Hematopoietic multipotent progenitor cell treated with erythropoietin and hydrocortisone succinate and interleukin-3 and kit ligand, for 17 days (in vitro differentiated cells): ENCODE data around the gene TMEM174.
A peak's percentile ranks its signal among the peaks of the same experiment; 100 is the strongest.
"Not testable (repeated sequence)": the region's sequence is repeated elsewhere in the genome, so short reads cannot be mapped to it uniquely, and the experiment has no call there.

Experiments used
- DNase-seq: peaks from one replicate; pipeline ENCODE4 v3.0.0-alpha.2; 2015; ENCODE audit warnings: low spot score

TMEM174 gene

GRCh38 chr5:73196201-73196600 lies 23.2 kb downstream of the TMEM174 start:
- DNase-seq: no peak

GRCh38 chr5:73197637-73198257 lies 24.8 kb downstream of the TMEM174 start:
- DNase-seq: no peak

GRCh38 chr5:73198833-73199592 lies 26.0 kb downstream of the TMEM174 start:
- DNase-seq: no peak

GRCh38 chr5:73199671-73200070 lies 26.7 kb downstream of the TMEM174 start:
- DNase-seq: no peak

DNA sequence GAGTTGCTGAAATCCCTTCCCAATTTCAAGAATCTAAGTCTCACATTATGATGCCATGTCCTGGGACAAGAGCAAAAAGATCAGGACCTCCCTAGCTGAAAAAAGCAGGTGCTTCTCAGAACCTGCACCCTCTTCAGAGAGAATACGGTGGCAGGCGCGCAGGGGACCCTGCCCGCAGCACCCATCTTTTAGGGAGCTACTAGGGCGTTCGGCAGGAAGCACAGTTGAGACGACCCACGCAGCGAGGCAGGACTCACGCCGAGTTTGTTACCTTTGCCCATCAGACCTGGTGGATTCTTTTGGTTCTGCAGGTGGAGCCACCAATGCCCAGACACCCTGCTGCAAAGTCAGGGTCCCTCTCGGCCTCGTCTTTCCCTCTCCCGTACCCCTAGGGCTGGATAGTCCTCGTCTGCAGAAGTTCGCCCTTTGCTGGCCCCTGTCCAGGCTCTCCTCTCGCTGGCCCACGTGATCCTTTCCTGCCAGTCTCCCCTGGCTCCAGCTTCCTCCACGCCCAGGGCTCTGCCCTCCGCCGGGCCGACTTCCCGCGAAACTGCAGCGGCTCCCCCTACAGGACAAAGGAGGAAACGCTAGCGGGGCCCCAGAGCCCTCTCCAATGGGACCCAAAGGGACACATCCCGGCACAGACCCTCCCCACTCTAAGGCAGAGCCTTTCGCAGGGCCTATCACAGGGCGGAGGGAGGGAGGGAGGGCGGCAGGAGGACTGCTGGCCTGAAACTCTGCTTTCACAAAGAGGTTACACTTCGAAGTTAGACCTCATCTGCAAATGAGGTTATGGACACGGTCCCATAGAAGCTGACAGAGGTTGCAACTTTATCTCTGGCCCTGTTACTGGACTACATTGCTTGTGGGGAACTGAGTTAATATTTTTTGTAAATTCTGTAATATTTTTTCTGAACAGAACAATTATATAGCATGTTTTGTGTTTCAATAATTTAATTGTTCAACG lies 28.8 kb downstream of the TMEM174 start:
- peak; percentile 72 for DNase-seq

- no peak for DNase-seq
These were observed 31.3 kb downstream of the TMEM174 start for GRCh38 chr5:73204332-73204731.

DNA sequence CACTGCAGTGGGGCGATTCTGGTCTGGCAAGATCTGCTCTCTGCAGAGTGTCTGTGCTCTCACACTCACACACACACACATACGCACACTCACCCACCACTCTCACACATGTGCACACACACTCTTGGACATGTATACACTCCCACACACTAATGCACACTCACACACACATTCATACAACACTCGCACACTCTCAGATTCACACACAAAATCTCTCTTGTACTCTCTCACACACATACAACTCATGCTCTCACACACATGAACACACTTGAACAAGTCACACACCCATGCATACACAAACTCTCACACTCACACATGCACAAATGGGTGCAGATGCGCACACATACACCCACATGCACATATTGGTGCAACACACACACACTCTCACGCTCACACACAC lies 31.7 kb downstream of the TMEM174 start:
- no peak for DNase-seq

GRCh38 chr5:73205305-73205704 lies 32.3 kb downstream of the TMEM174 start:
- peak; percentile 20 for DNase-seq

GRCh38 chr5:73207239-73207638 lies 34.2 kb downstream of the TMEM174 start:
- DNase-seq: not testable (repeated sequence)

DNA sequence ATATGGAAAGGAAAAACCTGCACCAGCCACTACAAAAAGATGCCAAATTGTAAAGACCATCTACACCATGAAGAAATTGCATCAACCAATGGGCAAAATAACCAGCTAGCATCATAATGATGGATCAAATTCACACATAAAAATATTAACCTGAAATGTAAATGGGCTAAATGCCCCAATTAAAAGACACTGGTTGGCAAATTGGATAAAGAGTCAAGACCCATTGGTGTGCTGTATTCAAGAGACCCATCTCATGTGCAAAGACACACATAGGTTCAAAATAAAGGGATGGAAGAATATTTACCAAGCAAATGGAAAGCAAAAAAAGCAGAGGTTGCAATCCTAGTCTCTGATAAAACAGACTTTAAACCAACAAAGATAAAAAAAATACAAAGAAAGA lies 36.1 kb downstream of the TMEM174 start:
- not testable (repeated sequence) for DNase-seq

GRCh38 chr5:73212693-73213092 lies 39.7 kb downstream of the TMEM174 start:
- DNase-seq: not testable (repeated sequence)

DNA sequence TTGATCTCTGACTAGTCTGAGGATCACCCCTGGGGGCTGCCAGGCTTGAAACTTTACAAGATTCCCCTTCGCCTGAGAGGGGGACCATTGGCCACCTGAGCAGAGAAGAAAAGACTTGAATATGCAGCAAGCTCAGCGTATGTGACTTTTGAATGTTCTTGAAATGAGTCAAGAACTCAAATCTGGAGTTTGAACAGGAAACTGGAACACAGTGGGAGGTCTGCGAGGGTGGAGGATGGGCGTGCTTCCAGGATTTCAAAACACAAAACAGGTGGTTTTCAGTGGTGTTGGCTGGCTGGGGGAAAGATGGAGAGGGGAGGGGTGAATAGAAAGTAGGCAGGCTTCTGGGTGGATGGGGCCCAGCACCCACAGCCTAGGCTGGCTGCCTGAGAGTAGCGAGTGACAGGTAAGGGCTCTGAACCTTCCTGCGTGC lies 40.6 kb downstream of the TMEM174 start:
- DNase-seq: no peak

GRCh38 chr5:73214306-73214705 lies 41.3 kb downstream of the TMEM174 start:
- no peak for DNase-seq

DNA sequence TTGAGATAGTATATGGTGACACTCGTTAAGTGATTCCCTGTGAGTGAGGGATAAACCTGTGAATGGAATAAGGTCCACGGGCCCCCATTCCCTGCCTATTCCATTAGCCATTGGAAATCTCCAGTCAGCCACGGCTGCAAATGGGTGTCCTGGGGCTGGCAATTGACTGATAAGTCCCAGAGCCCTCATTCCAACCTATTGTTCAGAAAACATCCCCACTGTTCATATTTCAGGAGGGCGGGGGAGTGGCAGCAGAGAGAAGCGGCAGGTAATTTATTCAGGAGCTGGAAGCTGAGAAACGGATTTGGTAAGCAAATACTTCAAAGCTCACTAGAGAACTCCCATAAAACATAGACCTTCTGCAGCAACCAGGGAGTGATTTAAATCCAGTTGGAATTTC lies 42.0 kb downstream of the TMEM174 start:
- no peak for DNase-seq

DNA sequence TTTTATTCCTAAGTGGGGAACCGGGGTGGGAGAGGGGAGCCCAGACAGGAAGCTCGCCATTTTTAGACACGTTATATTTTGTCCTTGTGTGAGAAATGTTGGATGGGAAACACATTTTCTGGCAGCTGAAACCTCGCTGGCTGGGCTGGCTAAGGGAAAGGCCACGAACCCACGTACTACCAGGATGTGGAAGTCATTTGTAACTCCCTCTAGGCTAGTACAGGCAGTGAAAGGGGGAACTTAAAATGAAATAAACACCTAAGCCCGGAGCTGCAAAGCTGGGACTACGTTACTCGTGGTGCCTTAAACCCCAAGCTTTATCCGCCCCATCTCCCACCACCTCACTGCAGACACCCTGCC lies 42.5 kb downstream of the TMEM174 start:
- no peak for DNase-seq

DNA sequence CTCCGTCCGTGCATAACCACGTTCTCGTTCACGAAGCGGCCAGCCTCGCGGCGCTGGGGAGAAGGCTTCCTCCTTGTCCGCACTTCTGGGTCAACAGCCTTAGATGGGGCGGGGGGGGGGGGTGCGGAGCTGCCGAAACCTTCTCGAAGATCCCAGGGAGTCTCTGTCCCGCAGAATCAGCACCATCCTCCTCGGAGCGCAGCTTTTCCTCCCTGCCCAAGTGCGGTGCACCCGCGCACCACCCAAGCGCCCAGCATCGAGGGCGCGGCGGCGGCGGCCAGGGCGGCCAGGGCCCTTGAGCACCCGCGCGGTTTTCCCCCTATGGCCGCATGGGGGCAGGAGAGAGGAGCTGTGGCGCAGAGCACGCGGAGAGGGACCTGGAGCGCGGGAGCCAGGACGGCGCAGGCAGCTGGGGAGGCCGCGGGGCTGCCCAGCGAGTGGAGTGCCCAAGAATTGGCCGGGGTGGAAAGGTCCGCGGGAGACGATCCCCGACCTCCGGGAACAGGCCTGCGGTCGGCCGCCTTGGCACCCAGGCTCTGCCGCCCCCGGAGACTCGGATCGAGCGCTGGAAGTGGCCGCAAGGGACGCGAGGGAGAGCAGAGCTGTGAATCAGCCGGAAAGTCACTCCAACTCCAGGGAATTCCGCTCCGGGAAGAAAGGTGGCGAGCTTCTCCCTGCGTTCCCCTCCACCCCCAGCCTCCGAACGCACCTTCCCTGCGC lies 43.1 kb downstream of the TMEM174 start:
- peak; percentile 42 for DNase-seq

- DNase-seq: no peak
These were observed 45.7 kb downstream of the TMEM174 start for GRCh38 chr5:73218552-73219171.

- not testable (repeated sequence) for DNase-seq
These were observed 46.3 kb downstream of the TMEM174 start for GRCh38 chr5:73219336-73219735.

DNA sequence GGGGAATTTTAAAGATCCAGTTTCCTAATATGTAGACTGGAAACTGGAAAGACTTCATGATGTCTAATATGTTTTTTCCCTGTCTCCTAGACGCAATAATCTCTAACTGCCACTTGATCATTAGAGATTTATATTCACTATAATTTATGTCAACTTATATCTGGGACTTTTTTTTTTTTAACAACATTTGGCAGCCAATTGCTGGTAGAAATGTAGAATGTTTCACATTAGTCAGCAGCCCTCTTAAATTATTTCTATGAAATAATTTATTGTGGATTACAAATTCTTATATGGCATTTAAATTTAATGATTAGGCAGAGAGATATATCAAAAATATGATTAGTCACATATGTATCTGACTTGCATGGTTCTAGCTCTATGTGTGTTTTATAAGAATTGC lies 48.2 kb downstream of the TMEM174 start:
- no peak for DNase-seq

DNA sequence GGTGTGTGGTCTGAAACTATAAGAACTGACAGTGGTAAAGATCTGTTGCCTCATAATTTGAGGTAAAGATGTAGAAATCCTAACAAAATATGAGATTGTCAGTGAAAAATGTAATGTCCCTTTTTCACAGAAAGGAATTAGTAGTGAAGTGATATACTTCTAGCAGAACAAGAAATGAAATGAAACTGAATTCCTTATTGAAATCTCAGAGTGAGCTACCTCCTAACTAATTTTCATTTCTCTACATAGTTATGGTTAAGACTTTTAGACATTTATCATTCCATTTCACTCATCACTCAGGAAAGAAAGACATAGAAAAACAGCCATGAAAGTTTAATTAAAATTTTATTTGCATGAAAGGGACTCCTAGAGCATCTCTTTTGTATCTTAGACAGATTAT lies 48.7 kb downstream of the TMEM174 start:
- DNase-seq: no peak

GRCh38 chr5:73222173-73222572 lies 49.2 kb downstream of the TMEM174 start:
- no peak for DNase-seq
